Measurements from ENCODE around the gene FERD3L. TPM values are rescaled to one million over a fixed set of nuclear protein-coding genes. Genes with fewer than 3 reads are reported as not detected.

The FERD3L gene
- total RNA-seq, 1 donor from 2014 or later = not detected

- DNase-seq (ENCODE audit: low read depth) = no peak
Observed at GRCh38 chr7:19117091-19117869, 27.9 kb downstream of the FERD3L start, which contains the start of gene TWIST1. Gene TWIST1, minus strand, starts transcription at chr7:19117636. Its CDS starts 315 bp downstream, at chr7:19117321.

GRCh38 chr7:19116121-19117090 lies 28.8 kb downstream of the FERD3L start:
- no peak for DNase-seq (ENCODE audit: low read depth)

GRCh38 chr7:19114551-19114855 lies 30.7 kb downstream of the FERD3L start:
- no peak for DNase-seq (ENCODE audit: low read depth)

- DNase-seq (ENCODE audit: low read depth) = no peak
Observed at GRCh38 chr7:19113855-19114550, 31.2 kb downstream of the FERD3L start.

GRCh38 chr7:19113002-19113350 lies 32.2 kb downstream of the FERD3L start:
- no peak for DNase-seq (ENCODE audit: low read depth)

GRCh38 chr7:19112274-19113001 lies 32.8 kb downstream of the FERD3L start:
- no peak for DNase-seq (ENCODE audit: low read depth)

- no peak for DNase-seq (ENCODE audit: low read depth)
Observed at GRCh38 chr7:19111474-19112273, 33.5 kb downstream of the FERD3L start.

- no peak for DNase-seq (ENCODE audit: low read depth)
Observed at GRCh38 chr7:19110776-19111175, 34.4 kb downstream of the FERD3L start.

GRCh38 chr7:19110026-19110730 lies 35.0 kb downstream of the FERD3L start:
- DNase-seq (ENCODE audit: low read depth) = no peak

- no peak for DNase-seq (ENCODE audit: low read depth)
Observed at GRCh38 chr7:19109000-19109946, 35.9 kb downstream of the FERD3L start.

- no peak for DNase-seq (ENCODE audit: low read depth)
Observed at GRCh38 chr7:19107356-19108146, 37.7 kb downstream of the FERD3L start.

- DNase-seq (ENCODE audit: low read depth) = no peak
Observed at GRCh38 chr7:19107081-19107355, 38.2 kb downstream of the FERD3L start.

GRCh38 chr7:19106241-19107080 lies 38.8 kb downstream of the FERD3L start:
- DNase-seq (ENCODE audit: low read depth) = no peak

- DNase-seq (ENCODE audit: low read depth) = no peak
Observed at GRCh38 chr7:19105546-19105945, 39.7 kb downstream of the FERD3L start.

- no peak for DNase-seq (ENCODE audit: low read depth)
Observed at GRCh38 chr7:19104811-19105210, 40.4 kb downstream of the FERD3L start.

- no peak for DNase-seq (ENCODE audit: low read depth)
Observed at GRCh38 chr7:19102884-19103283, 42.3 kb downstream of the FERD3L start.

GRCh38 chr7:19101909-19102308 lies 43.3 kb downstream of the FERD3L start:
- no peak for DNase-seq (ENCODE audit: low read depth)

Data from renal cortical epithelial cell (primary cell).